ENCODE data around the gene PSME4. TPM values are rescaled to one million over a fixed set of nuclear protein-coding genes. Genes with fewer than 3 reads are reported as not detected.

The PSME4 gene
- total and polyA plus RNA-seq, 4 donors: 15.4 to 52.8 (median 28.4) TPM

DNA sequence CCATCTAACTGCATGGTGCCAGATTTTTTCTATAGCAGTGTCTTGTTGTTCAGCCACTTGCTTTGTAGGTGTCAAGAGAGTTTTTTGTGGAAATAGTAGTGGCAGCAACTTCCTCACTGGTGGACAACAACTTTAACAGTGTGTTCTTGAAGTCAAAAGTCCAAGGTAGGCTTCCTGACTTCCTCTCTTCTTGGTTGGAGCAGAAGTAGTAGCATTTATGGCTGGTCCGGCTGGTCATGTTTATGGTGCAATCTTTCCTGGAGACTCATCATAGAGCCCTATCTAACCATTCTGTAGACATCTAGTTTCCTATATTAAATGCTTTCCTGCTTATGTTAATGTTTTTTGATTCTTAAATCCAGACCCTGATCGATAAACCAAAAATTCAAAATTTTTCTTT, 122.7 kb downstream of the PSME4 start (continued):
- TF ChIP-seq, protein P1, sequence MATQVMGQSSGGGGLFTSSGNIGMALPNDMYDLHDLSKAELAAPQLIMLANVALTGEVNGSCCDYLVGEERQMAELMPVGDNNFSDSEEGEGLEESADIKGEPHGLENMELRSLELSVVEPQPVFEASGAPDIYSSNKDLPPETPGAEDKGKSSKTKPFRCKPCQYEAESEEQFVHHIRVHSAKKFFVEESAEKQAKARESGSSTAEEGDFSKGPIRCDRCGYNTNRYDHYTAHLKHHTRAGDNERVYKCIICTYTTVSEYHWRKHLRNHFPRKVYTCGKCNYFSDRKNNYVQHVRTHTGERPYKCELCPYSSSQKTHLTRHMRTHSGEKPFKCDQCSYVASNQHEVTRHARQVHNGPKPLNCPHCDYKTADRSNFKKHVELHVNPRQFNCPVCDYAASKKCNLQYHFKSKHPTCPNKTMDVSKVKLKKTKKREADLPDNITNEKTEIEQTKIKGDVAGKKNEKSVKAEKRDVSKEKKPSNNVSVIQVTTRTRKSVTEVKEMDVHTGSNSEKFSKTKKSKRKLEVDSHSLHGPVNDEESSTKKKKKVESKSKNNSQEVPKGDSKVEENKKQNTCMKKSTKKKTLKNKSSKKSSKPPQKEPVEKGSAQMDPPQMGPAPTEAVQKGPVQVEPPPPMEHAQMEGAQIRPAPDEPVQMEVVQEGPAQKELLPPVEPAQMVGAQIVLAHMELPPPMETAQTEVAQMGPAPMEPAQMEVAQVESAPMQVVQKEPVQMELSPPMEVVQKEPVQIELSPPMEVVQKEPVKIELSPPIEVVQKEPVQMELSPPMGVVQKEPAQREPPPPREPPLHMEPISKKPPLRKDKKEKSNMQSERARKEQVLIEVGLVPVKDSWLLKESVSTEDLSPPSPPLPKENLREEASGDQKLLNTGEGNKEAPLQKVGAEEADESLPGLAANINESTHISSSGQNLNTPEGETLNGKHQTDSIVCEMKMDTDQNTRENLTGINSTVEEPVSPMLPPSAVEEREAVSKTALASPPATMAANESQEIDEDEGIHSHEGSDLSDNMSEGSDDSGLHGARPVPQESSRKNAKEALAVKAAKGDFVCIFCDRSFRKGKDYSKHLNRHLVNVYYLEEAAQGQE (IDR thresholded peaks at IDR 0.05): no peak
- TF ChIP-seq HNF4G (IDR thresholded peaks at IDR 0.05) (no peak), RAD21 (IDR thresholded peaks at IDR 0.05) (no peak), SP1 (IDR thresholded peaks at IDR 0.05) (no peak), TAF1 (conservative IDR thresholded peaks at IDR 0.05) (no peak)

GRCh38 chr2:53843595-53843994, 127.2 kb downstream of the PSME4 start:
- Histone ChIP-seq H3K4me3 (ENCODE audit: low read depth in 1 of 3, low read length in 3 of 3) (no peak overlapping the region), H3K4me1 (ENCODE audit: control insufficient read depth in 4 of 4, insufficient read depth in 4 of 4, low read length in 3 of 4) (no peaks in the 10 kb centered on the region), H3K27me3 (ENCODE audit: control insufficient read depth in 4 of 4, insufficient read depth in 4 of 4, low read length in 3 of 4) (no peaks in the 10 kb centered on the region), H3K27ac (ENCODE audit: low read depth in 1 of 2, low read length in 2 of 2) (no peak overlapping the region), H3K9ac (ENCODE audit: low read depth in 1 of 2, low read length in 2 of 2) (no peak overlapping the region), H3K9me3 (ENCODE audit: control insufficient read depth in 4 of 4, low read length in 3 of 4) (no peaks in the 10 kb centered on the region), H3K36me3 (ENCODE audit: control insufficient read depth in 4 of 4, insufficient read depth in 3 of 4, low read depth in 1 of 4, low read length in 3 of 4) (no peaks in the 10 kb centered on the region)
- no peak for DNase-seq (ENCODE audit: low spot score)
- TF ChIP-seq, protein P2, sequence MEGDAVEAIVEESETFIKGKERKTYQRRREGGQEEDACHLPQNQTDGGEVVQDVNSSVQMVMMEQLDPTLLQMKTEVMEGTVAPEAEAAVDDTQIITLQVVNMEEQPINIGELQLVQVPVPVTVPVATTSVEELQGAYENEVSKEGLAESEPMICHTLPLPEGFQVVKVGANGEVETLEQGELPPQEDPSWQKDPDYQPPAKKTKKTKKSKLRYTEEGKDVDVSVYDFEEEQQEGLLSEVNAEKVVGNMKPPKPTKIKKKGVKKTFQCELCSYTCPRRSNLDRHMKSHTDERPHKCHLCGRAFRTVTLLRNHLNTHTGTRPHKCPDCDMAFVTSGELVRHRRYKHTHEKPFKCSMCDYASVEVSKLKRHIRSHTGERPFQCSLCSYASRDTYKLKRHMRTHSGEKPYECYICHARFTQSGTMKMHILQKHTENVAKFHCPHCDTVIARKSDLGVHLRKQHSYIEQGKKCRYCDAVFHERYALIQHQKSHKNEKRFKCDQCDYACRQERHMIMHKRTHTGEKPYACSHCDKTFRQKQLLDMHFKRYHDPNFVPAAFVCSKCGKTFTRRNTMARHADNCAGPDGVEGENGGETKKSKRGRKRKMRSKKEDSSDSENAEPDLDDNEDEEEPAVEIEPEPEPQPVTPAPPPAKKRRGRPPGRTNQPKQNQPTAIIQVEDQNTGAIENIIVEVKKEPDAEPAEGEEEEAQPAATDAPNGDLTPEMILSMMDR (IDR thresholded peaks at IDR 0.05; ENCODE audit: low read depth, low read length, missing input control): no peak
- TF ChIP-seq RAD21 (IDR thresholded peaks at IDR 0.05): no peak
- TF ChIP-seq ATF3 (IDR thresholded peaks at IDR 0.05): no peak
- no peak for TF ChIP-seq RXRA (IDR thresholded peaks at IDR 0.05)
- no peak for TF ChIP-seq ZBTB33 (IDR thresholded peaks at IDR 0.05)
- TF ChIP-seq, protein P1 (IDR thresholded peaks at IDR 0.05): no peak
- TF ChIP-seq HNF4G (IDR thresholded peaks at IDR 0.05): no peak
- WGBS: 80% methylated on average over 2 of the region's 2 CpGs

Measured in liver (tissue), 9 donors.